GM13977 (cell line): ENCODE data around the gene DTX1.
"Not testable (repeated sequence)": the region's sequence is repeated elsewhere in the genome, so short reads cannot be mapped to it uniquely, and the experiment has no call there.

ENCODE experiments used
- DNase-seq: peaks from one replicate; pipeline ENCODE4 v3.0.0; 2012; ENCODE audit warnings: low spot score
- CTCF ChIP-seq: IDR thresholded peaks from 2 replicates; pipeline ENCODE4 v1.5.1; 2012; ENCODE audit warnings: mild to moderate bottlenecking, control low read depth; ENCODE audit not compliant: insufficient read depth; ENCODE audit errors: extremely low read depth, missing control alignments
- in situ Hi-C: fragments of 300-500 bp; cut with MboI; formaldehyde crosslinking; loops from one replicate; pipeline ENCODE4 v1.12.0; 2022; ENCODE audit warnings: low sequenced_read_pairs, low pct_unique_long_range_greater_than_20kb, mixed read lengths, inconsistent platforms; ENCODE audit not compliant: unreplicated experiment

The DTX1 gene

DNA sequence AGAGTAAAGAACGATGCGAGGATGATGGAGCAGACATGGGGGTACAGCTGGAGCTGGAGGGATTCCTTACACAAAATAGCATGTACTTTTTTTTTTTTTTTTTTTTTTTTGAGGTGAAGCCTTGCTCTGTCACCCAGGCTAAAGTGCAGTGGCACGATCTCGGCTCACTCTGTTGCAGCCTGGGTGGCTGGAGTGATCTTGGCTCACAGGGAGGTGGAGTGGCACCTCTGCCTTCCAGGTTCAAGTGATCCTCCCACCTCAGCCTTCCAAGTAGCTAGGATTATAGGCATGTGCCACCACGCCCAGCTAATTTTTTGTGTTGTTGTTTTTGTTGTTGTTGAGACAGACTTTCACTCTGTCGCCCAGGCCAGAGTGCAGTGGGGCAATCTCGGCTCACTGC lies 84.2 kb downstream of the DTX1 start:
- in situ Hi-C loops: no loop called here
- no peak for DNase-seq
- no peak for TF ChIP-seq CTCF

DNA sequence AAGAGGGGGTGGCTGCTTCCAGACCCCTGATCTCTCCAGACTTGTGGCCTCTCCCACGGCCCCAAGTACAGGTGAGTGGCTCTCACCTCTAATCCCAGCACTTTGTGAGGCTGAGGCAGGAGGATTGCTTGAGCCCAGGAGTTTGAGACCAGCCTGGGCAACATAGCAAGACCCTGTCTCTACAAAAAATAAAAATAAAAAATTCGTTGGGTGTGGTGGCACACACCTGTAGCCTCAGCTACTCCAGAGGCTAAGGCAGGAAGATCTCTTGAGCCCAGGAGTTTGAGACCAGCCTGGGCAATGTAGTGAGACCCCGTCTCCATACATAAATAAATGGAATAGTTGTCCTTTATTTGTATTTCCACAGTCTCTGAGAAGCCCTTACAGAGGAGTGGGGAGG lies 85.2 kb downstream of the DTX1 start:
- in situ Hi-C loops, DNase-seq: not testable (repeated sequence)

GRCh38 chr12:113142173-113142885 lies 85.8 kb downstream of the DTX1 start:
- in situ Hi-C loops: no loop called here
- no peak for DNase-seq
- TF ChIP-seq CTCF: no peak

DNA sequence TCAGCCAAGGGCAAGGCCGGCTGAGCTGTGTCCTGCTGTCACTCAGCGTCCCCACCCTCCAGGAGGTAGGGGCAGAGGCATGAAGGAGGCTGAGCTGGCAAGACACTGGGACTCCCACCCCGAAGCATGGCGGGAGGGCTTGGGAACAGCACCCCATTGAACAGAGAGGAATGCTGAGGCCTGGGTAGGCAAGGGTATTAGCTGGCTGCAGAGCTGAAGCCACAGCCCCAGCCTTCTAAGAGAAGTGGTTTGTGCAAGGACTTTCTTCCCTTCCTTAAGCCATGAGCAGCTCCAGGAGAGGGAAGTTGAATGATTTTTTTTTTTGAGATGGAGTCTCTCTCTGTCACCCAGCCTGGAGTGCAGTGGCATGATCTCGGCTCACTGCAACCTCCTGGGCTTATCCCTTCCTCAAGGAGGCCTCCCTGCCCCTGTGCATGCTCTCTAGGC lies 86.4 kb downstream of the DTX1 start:
- TF ChIP-seq CTCF: no peak
- no peak for DNase-seq
- in situ Hi-C loops: no loop called here

DNA sequence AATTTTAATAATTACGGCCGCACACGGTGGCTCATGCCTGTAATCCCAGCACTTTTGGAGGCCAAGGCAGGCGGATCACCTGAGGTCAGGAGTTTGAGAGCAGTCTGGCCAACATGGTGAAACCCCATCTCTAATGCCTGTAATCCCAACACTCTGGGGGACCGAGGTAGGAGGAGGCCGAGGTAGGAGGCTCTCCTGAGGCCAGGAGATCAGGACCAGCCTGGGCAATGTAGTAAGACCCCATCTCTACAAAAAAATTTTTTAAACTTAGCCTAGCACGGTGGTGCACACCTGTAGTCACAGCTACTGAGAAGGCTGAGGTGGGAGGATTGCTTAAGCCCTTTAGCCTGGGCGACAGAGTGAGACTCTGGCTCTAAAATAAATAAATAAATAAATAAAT lies 87.4 kb downstream of the DTX1 start:
- DNase-seq: no peak
- in situ Hi-C loops: no loop called here
- no peak for TF ChIP-seq CTCF

DNA sequence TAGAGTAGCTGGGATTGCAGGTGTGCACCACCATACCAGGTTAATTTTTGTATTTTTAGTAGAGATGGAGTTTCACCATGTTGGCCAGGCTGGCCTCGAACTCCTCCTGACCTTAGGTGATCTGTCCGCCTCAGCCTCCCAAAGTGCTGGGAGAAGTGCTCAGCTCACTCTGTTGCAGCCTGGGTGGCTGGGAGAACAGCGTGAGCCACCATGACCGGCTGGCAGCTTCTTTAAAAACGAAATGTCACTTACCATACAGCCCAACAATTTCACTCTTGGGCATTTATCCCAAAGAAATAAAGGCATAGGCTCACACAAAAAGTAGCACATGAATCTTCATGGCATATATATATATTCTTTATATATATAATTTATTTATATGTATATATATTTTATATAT lies 88.3 kb downstream of the DTX1 start:
- in situ Hi-C loops: no loop called here
- no peak for TF ChIP-seq CTCF
- DNase-seq: no peak

GRCh38 chr12:113145720-113146551 lies 89.4 kb downstream of the DTX1 start:
- no peak for TF ChIP-seq CTCF
- in situ Hi-C loops: no loop called here

More at GRCh38 chr12:113145720-113146551, 89.4 kb downstream of the DTX1 start:
- DNase-seq: no peak
